ENCODE data around the gene GPR18. TPM values are rescaled to one million over a fixed set of nuclear protein-coding genes. Genes with fewer than 3 reads are reported as not detected.
A peak's percentile ranks its signal among the peaks of the same experiment; 100 is the strongest.

GPR18 gene
- total and polyA plus RNA-seq, 9 of the 15 experiments (the other 6 are each of a cell fraction or from before 2014, with no cell fraction given) = 0.75 TPM; not detected in 8

- no peak for TF ChIP-seq ATF7 (IDR thresholded peaks at IDR 0.05)
- TF ChIP-seq MXI1 (IDR thresholded peaks at IDR 0.05; ENCODE audit: low read depth, low read length) = no peak
- no peak for TF ChIP-seq ZC3H11A (IDR thresholded peaks at IDR 0.05; ENCODE audit: low read depth, low read length)
- no peak for TF ChIP-seq FOXK2 (conservative IDR thresholded peaks at IDR 0.05 in 1 of 2, IDR thresholded peaks at IDR 0.05 in 1 of 2; ENCODE audit: low read depth in 2 of 2)
- no peak for TF ChIP-seq NCOA4 (IDR thresholded peaks at IDR 0.05; ENCODE audit: partially characterized antibody)
- TF ChIP-seq TCFL5 (CRISPR knock-in tag; conservative IDR thresholded peaks at IDR 0.05) = no peak
- TF ChIP-seq RCOR1 (IDR thresholded peaks at IDR 0.05; ENCODE audit: borderline replicate concordance in 1 of 2, low read depth in 2 of 2, low read length in 2 of 2) = peak in 1 of 2 experiments; percentile 21; a peak in 1 of 4 replicates
- TF ChIP-seq SOX6 (IDR thresholded peaks at IDR 0.05) = peak; percentile 91
- TF ChIP-seq ARID4B (CRISPR knock-in tag; IDR thresholded peaks at IDR 0.05) = no peak
- TF ChIP-seq NCOR1 (IDR thresholded peaks at IDR 0.05) = 0 out of 2 replicates have a peak, but pooled peaks have one; percentile 21
- TF ChIP-seq ZNF639 (CRISPR knock-in tag; conservative IDR thresholded peaks at IDR 0.05 in 1 of 2, IDR thresholded peaks at IDR 0.05 in 1 of 2) = no peak
- peak in 1 of 2 experiments; percentile 7 for TF ChIP-seq E2F6 (IDR thresholded peaks at IDR 0.05; ENCODE audit: borderline replicate concordance in 1 of 2, extremely low read depth in 1 of 2, insufficient read depth in 1 of 2, insufficient read length in 1 of 2, low read depth in 1 of 2, low read length in 1 of 2, poor library complexity in 1 of 2, severe bottlenecking in 1 of 2)
- TF ChIP-seq ZNF589 (CRISPR knock-in tag; IDR thresholded peaks at IDR 0.05; ENCODE audit: low read depth) = no peak
- no peak for TF ChIP-seq ZNF175 (CRISPR knock-in tag; IDR thresholded peaks at IDR 0.05; ENCODE audit: low read depth)
- no peak for TF ChIP-seq ZBTB11 (CRISPR knock-in tag; IDR thresholded peaks at IDR 0.05)
- TF ChIP-seq POLR3G (IDR thresholded peaks at IDR 0.05; ENCODE audit: extremely low read depth, insufficient read length, insufficient replicate concordance) = no peak
- no peak for TF ChIP-seq PHF20 (IDR thresholded peaks at IDR 0.05; ENCODE audit: partially characterized antibody)
Observed at GRCh38 chr13:99267927-99268326, 9.7 kb upstream of the GPR18 start (continued).
